Germinal center (tissue), 1 donor: ENCODE results near the gene MCRIP1.
A peak's percentile ranks its signal among the peaks of the same experiment; 100 is the strongest.

ENCODE experiments used
- DNase-seq: peaks from one replicate; pipeline ENCODE4 v3.0.0; 2012; ENCODE audit warnings: mixed read lengths, low spot score

MCRIP1 gene, protein sequence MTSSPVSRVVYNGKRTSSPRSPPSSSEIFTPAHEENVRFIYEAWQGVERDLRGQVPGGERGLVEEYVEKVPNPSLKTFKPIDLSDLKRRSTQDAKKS

GRCh38 chr17:81833160-81833920 is at the start of gene MCRIP1:
TSS of gene MCRIP1 (minus strand) at chr17:81833291. CDS start at chr17:81824506, 8,785 bp downstream.
- DNase-seq: peak; percentile 95

- no peak for DNase-seq
Measured at GRCh38 chr17:81879121-81879520, 46.0 kb upstream of the MCRIP1 start.

DNA sequence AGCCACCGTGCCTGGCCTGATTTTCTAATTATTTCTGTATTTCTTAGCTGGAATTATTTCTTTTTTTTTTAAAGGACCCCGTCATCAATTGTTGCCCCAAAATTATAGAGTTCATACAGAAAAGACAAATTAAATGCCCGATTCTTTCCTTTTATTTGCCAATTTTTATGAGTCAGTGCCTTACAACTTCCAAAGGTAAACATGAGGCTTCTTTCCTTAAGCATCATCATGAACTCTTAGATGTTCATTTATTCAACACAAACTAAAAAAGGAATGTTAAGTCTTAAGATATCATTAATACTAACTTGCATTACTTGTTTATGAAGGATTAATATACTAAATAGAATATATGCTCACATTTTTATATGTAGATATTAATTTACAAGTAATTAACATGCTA is 45.2 kb upstream of the MCRIP1 start:
- DNase-seq: no peak

- no peak for DNase-seq
Measured at GRCh38 chr17:81877569-81877968, 44.5 kb upstream of the MCRIP1 start.

DNA sequence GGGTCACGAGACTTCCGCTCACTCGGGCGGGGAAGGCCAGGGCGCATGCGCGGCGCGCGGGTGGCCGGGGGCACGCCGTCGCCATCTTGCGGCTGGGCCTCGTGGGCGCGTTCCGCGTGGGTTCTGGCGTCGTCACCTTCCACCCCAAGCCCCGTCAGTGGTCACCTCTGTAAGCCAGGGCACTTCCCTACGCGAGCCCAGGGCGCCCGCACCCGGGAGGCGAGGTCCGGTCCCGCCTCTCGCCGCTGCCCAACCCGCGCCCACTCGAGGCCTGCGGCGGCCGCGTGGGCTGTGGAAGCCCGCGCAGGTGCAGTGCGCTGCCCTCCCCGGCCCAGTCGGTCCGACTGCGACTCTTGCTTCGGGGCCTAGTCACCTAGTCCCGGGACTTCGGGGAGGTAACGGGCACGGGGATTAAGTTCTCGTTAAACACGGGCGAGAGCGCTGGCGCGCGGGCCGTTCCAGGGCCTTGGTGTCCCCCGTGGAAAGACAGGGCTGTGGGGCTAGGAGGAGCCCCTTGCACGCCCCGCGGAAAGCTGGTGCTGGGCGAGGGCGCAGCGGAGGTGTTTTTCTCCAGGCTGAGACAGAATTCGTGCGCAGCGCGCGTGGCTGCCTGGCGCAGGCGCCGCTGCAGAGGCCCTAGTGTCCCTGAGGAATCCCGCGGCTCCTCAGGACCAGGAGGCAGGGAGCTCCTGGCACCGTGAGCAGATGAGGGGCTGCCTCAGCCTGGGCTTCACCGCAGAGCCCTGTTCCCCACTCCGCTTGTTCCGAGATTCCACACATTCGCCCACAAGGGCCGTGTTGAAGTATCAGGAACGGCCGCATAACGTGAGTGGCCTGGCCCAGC is 38.5 kb upstream of the MCRIP1 start:
- DNase-seq: peak; percentile 96

- no peak for DNase-seq
Measured at GRCh38 chr17:81870981-81871386, 37.9 kb upstream of the MCRIP1 start, which contains the start of gene ARHGDIA. TSS of gene ARHGDIA (minus strand) at chr17:81871337. CDS start at chr17:81869930, 1,407 bp downstream.

DNA sequence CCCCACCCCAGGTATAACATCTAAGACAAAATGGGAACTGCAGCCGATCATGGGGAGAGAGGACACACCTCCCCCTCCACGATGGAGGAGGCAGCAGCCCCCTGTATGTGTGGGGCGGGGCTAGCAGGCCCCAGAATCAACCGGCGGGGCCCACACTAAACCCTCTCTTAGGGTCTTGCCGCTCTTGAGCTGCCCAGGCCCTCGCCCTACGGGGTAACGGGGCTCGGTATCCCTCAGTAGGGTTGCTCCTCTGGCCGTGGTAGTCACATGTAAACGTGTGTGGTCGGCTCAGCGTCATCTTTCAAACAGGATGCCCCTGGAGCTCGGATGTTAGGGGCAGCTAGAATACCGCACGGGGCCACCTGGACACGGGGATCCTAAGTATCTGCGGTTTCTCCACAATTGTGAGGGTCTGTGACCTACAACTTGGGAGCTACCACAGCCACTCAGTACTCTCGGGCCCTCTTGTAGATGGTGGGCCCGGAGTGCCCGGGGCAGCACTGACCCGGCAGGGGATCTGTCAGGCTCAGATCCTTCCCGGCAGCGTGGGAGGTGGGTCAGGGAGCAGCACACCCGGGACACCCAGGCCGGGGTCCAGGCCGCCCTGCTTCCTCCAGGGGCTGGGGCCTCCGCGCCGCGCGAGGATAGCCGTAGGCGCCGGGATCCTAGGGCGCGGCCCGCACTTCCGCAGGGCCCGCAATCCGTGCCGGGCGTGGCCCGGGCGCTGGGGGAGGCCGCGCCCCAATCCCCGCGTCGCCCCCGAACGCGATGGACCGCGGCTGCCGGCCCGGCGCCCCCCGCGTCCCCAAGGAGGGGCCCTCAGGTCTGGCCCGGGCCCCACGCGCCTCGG is 37.3 kb upstream of the MCRIP1 start:
- peak; percentile 55 for DNase-seq

DNA sequence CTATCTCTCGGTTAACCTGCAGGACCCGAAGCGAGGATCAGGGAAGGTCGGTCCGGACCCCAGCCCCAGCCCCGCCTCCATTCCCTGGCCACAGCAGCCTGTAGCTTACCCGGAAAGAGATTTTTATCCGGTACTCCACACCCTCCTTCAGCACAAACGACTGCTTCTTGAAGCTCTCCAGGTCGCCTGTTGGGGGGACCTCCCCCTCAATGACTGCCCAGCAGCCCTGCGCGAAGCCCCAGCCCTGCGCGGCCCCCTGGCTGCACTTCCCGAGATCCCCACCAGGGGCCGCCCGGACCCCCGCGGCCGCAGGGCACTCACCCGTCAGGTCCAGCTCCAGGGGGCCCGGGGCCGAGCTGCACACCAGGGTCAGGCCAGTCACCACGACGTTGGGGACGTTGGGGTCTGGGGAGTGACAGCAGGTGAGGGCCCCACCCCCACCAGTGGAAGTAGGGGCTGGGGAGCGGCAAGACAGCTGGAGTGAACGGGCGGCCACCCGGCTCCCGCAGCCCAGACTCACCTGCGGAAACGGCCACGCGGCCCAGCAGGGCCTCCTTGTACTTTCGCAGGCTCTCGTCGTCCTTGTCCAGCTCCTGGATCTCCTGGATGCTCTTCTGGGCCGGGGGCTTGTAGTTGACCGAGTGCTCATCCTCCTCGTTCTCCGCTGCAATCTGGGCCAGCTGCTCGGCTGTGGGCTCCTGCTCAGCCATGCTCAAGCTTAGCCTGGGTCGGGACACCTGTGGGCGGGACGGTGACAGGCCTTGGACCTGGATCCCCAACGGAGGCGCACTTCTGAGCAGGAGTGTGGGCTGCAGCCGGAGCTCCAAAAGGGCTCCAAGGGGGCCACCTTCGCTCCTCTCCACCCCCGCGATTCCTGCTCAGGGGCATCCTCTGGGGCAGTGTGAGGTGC is 36.4 kb upstream of the MCRIP1 start:
- DNase-seq: peak; percentile 76

DNA sequence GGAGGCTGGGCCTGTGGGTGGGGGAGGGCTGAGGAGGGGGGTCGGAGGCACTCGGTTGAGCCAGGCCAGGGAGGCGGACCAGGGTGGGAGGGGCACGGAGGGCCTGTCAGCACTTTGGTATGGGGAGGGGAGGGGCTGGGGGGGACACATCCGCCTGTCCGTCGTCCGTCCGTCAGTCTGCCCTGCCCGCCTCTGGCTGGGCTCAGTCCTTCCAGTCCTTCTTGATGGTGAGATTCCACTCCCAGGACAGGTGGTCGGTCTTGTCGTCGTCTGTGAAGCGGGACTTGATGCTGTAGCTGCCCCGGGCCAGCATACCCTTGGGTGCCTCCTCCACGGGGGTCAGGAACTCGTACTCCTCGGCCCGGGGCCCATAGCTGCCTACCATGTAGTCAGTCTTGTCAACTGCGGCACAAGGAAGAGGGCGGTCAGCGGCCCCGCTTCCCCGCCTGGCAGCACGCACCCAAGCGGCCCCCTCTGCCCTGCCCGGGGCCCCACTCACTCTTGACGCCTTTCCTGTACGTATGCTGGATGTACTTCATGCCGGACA is 35.7 kb upstream of the MCRIP1 start:
- no peak for DNase-seq

DNA sequence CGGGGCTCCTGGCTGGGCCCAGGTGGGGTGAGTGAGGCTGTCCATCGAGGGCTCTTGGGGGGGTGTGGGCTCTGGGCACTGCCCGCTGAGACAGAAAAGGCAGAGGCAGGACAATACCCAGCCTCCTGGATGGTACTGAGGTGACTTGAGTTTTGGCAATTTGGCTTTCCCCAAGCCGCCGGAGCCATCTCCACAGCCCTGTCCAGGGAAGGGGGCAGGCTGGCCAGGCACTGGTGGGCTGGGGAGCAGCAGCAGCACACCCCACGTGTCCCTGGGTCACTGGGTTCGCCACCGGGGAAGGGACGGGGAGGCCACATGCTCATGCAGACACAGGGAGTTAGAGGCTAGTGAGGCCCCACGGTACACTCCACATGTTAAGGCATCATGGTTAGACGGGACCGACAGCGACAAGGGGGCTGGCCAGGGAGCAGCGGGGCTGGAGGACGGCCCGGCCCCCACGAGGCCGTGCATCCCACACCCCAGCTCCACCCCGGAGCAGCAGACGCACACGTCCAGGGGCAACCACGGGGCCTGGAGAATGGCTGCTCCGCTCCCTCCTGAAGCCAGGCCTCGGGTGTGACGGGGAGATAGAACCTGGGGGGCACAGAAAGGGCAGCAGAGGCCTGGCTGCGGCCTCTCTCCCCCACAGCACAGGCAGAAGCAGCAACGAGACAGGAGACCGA is 35.0 kb upstream of the MCRIP1 start:
- no peak for DNase-seq

DNA sequence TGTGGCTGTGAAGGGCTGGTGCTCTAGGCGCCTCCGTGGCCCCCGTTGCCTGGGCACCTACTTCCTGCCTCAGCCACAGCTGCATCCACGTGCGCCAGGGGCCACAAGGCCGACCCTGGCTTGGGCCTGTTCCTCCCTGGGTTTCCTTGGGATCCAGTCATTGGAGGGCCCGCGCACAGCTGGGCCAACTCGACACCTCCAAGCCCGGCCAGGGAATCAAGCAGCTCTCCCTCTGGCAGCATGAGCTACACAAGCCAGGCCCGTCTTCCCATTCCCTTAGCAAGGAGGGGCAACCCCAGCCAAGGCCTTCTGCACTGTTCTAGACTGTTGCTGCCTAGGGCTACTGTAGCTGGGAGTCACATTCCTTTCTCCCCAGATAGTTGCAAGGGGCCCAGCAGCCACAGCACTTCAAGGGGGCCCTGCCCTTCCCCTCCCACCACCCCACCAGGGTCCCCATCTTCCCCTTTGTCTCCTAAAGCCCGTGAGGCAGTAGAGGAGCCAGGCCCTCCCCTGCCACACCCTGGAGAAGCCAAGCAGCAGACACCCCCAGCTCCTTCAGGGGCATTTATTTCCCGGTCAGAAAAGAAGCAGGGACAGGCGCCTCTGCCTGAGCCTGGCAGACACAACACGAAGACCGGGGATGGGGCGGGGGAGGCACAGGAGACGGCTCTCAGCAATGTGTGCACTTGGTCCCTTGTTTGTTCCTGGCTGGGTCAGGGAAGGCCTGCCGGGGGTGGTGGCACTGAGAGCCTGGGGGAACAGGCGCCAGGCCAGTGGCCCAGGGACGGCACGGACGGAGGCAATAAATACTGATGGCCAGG is 34.3 kb upstream of the MCRIP1 start:
- no peak for DNase-seq

- no peak for DNase-seq
Measured at GRCh38 chr17:81866440-81867169, 33.5 kb upstream of the MCRIP1 start.

DNA sequence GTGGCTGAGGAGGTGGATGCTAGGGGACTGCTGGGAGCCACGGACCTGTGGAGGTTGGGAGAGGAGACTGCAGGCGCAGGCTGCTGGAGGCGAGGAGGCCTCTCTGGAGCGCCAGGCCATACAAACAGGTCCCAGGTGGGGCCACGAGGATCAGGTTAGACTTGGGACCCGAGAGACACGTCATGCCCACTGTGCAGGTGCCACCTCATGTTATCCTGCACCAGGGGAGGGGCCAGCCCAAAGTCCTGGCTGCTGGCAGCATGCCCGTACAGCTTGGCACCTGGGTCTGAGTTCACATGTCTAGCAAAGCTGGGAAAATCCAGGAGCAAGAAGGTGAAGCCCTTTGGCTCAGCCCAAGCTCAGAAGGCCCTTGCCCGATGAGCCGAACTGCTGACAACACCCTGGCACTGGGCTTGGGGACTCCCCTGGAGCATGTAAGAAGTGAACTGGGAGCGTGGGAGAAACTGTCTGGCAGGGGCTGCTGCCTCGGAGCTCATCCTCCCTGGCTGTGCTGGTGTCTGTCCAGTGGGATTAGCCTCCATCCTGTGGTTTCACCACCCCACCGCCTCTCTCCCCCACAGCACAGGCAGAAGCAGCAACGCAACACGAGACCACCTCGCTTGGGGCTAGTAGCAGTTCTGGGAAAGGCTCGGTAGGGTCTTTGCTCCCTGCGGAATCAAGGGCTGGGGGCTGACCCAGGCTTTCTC is 32.8 kb upstream of the MCRIP1 start:
- no peak for DNase-seq

GRCh38 chr17:81865358-81865732 is 32.3 kb upstream of the MCRIP1 start:
- no peak for DNase-seq

GRCh38 chr17:81863833-81864768 is 31.0 kb upstream of the MCRIP1 start:
- no peak for DNase-seq

DNA sequence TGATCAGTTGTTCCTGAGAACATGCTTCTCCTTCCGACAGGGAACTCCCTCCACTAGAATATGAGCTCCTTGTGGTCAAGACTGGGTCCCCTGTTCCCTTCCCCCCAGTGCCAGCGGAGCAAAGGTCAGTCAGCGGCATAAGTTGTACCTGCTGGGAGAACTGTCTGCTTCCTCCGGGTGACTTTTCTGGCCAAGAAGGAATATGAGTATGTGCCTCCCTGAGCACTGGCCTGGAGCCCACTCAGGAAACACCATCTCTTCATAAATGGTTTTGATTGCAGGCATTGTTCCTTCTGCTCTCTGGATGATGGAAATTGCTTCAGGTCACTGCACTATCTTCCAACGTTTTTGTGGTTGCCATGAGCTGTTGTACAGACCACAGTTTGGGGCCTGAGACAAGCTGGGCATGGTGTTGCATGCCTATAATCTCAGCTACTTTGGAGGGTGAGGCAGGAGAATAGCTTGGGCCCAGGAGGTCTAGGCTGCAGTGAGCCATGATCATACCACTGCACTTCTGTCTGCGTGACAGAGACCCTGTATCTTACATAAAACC is 30.1 kb upstream of the MCRIP1 start:
- DNase-seq: no peak
